SU-DHL-6 (cell line): ENCODE data around the gene MAST4.

ENCODE experiments used
- H2AFZ ChIP-seq: fragments of 200-600 bp; sonication (generic); 2 replicates; pipeline ENCODE4 v1.6.1; 2014; ENCODE audit warnings: low read depth, mild to moderate bottlenecking, moderate library complexity, mixed read lengths, antibody characterized with exemption, low read length; ENCODE audit not compliant: severe bottlenecking
- H3F3A ChIP-seq: fragments of 200-600 bp; shearing (Covaris generic); 2 replicates; pipeline ENCODE4 v1.6.0; 2016; ENCODE audit warnings: antibody characterized with exemption, mild to moderate bottlenecking; ENCODE audit not compliant: insufficient read depth
- H3K27ac ChIP-seq: fragments of 200-600 bp; sonication (generic); 2 replicates; pipeline ENCODE4 v1.5.1; 2016; ENCODE audit warnings: low read depth, mild to moderate bottlenecking, low read length, moderate library complexity, mixed read lengths
- H3K27me3 ChIP-seq: fragments of 200-600 bp; sonication (generic), shearing (Covaris generic); 2 replicates; pipeline ENCODE4 v1.6.0; 2014; ENCODE audit warnings: mild to moderate bottlenecking, low read length
- H3K36me3 ChIP-seq: fragments of 200-600 bp; sonication (generic); 2 replicates; pipeline ENCODE4 v1.6.1; 2014; ENCODE audit warnings: mild to moderate bottlenecking, low read length, mixed read lengths
- H3K4me2 ChIP-seq: fragments of 300-600, 200-600 bp; shearing (Covaris generic), sonication (generic); 2 replicates; pipeline ENCODE4 v1.6.0; 2014; ENCODE audit warnings: low read length, low read depth, mild to moderate bottlenecking; ENCODE audit not compliant: poor library complexity, severe bottlenecking
- H3K4me3 ChIP-seq: fragments of 200-600 bp; sonication (generic); 2 replicates; pipeline ENCODE4 v1.5.1; 2014; ENCODE audit warnings: antibody characterized with exemption, low read length, mild to moderate bottlenecking, mixed read lengths; ENCODE audit not compliant: insufficient read depth, poor library complexity, severe bottlenecking
- H3K79me2 ChIP-seq: fragments of 200-600 bp; sonication (generic); 2 replicates; pipeline ENCODE4 v1.6.1; 2014; ENCODE audit warnings: mild to moderate bottlenecking, low read length, moderate library complexity; ENCODE audit not compliant: insufficient read depth
- H3K9ac ChIP-seq: fragments of 200-600 bp; sonication (generic); 2 replicates; pipeline ENCODE4 v1.7.0; 2014; ENCODE audit warnings: mild to moderate bottlenecking, low read length
- H3K9me2 ChIP-seq: fragments of 200-600 bp; sonication (generic); replicated peaks from 2 replicates; pipeline ENCODE4 v1.6.1; 2014; ENCODE audit warnings: low read length; ENCODE audit not compliant: insufficient read depth
- H3K9me3 ChIP-seq: fragments of 200-600 bp; sonication (generic); 2 replicates; pipeline ENCODE4 v1.6.1; 2014; ENCODE audit warnings: low read length, mixed read lengths; ENCODE audit not compliant: insufficient read depth
- H4K20me1 ChIP-seq: fragments of 200-600 bp; sonication (generic); 2 replicates; pipeline ENCODE4 v1.6.1; 2014; ENCODE audit warnings: low read depth, mild to moderate bottlenecking, antibody characterized with exemption, low read length, moderate library complexity, mixed read lengths
- EZH2phosphoT487 ChIP-seq: fragments of 200-600 bp; sonication (generic), shearing (Covaris generic); conservative IDR thresholded peaks from 2 replicates; pipeline ENCODE4 v1.6.1; 2018; ENCODE audit warnings: mild to moderate bottlenecking, antibody characterized with exemption, low read length, moderate library complexity, mixed read lengths
- TF ChIP-seq, protein P1 (sequence below): fragments of 200-600 bp; sonication (generic); IDR thresholded peaks from one replicate; pipeline ENCODE4 v1.5.1; 2017; ENCODE audit warnings: antibody characterized with exemption, mild to moderate bottlenecking, low read length, moderate library complexity; ENCODE audit not compliant: insufficient read depth, poor library complexity, severe bottlenecking

MAST4 gene

DNA sequence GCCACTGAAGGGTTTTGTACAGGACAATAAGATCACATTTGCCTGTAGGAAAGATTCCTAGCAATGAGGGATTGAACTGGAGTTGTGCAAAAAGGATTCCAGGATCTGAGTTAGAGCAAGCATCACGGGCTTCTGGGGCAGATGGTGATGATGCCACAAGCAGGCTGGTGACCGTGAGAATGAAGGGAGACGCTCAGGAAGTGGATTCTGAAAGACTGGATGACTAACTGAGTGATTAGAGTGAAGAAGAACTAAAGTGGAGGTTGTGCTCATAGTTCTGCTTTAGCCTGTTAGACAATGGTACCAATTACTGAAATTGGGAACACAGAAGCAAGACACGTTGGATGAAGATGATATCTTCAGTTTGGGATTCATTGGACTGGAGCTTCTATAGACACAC is 432.2 kb downstream of the MAST4 start:
- Histone ChIP-seq H3K9me2 (no peaks in the 10 kb centered on the region), H3K27me3 (no peaks in the 10 kb centered on the region), H3K4me2 (no peak overlapping the region), H3K27ac (no peak overlapping the region), H3K79me2 (no peaks in the 10 kb centered on the region), H3K4me3 (no peak overlapping the region), H3F3A (no peaks in the 10 kb centered on the region), H4K20me1 (no peaks in the 10 kb centered on the region), H3K9me3 (no peaks in the 10 kb centered on the region), H2AFZ (no peak overlapping the region), H3K9ac (no peak overlapping the region), H3K36me3 (no peaks in the 10 kb centered on the region)
- TF ChIP-seq, protein P1, sequence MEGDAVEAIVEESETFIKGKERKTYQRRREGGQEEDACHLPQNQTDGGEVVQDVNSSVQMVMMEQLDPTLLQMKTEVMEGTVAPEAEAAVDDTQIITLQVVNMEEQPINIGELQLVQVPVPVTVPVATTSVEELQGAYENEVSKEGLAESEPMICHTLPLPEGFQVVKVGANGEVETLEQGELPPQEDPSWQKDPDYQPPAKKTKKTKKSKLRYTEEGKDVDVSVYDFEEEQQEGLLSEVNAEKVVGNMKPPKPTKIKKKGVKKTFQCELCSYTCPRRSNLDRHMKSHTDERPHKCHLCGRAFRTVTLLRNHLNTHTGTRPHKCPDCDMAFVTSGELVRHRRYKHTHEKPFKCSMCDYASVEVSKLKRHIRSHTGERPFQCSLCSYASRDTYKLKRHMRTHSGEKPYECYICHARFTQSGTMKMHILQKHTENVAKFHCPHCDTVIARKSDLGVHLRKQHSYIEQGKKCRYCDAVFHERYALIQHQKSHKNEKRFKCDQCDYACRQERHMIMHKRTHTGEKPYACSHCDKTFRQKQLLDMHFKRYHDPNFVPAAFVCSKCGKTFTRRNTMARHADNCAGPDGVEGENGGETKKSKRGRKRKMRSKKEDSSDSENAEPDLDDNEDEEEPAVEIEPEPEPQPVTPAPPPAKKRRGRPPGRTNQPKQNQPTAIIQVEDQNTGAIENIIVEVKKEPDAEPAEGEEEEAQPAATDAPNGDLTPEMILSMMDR = no peak
- TF ChIP-seq EZH2phosphoT487 = no peak

DNA sequence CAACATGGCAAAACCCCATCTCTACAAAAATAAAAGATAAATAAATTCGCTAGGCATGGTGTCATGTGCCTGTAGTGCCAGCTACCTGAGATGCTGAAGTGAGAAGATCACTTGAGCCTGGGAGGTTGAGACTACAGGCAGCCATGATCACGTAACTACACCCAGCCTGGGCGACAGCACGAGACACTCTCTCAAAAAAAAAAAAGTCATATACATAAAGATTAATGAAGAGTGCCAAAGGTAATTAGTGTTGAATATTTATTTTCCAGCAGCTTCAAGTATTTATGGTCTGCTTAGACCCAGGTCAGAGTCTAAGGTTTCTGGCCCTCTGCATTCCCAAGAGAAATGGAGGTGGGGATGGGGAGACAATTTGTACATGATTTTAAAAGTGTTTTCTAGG is 432.7 kb downstream of the MAST4 start:
- no peak overlapping the region for H2AFZ ChIP-seq
- H3K9ac ChIP-seq = no peak overlapping the region
- H3K4me3 ChIP-seq = no peak overlapping the region
- H3F3A ChIP-seq = no peaks in the 10 kb centered on the region
- no peak overlapping the region for H3K27ac ChIP-seq
- no peaks in the 10 kb centered on the region for H3K9me2 ChIP-seq
- H3K79me2 ChIP-seq = no peaks in the 10 kb centered on the region
- no peak overlapping the region for H3K4me2 ChIP-seq
- no peaks in the 10 kb centered on the region for H3K9me3 ChIP-seq
- no peaks in the 10 kb centered on the region for H3K27me3 ChIP-seq
- no peaks in the 10 kb centered on the region for H3K36me3 ChIP-seq
- no peak for TF ChIP-seq EZH2phosphoT487
- H4K20me1 ChIP-seq = no peaks in the 10 kb centered on the region

DNA sequence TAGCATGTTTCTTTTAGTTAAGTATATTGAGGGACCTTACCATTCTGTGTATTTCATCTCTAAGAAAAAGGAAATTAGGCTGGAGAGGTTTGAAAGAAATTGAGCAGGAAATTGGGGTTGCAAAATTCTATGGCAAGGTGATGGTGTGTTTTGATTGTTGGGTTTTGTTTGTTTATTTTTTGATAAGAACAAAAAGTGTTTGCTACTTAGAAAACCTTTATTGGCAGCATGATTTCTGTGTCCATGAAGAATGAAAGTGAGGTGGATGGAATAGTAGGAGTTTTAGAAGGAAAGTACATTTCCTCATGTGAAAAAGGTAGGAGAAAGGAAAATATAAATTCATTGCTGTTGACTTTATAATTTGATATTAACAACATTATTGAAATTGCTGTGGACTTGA is 433.3 kb downstream of the MAST4 start:
- Histone ChIP-seq H3F3A (no peaks in the 10 kb centered on the region), H3K4me2 (no peak overlapping the region), H3K27me3 (no peaks in the 10 kb centered on the region), H3K79me2 (no peaks in the 10 kb centered on the region), H3K4me3 (no peak overlapping the region), H3K9me2 (no peaks in the 10 kb centered on the region), H4K20me1 (no peaks in the 10 kb centered on the region), H2AFZ (no peak overlapping the region), H3K27ac (no peak overlapping the region), H3K9ac (no peak overlapping the region), H3K9me3 (no peaks in the 10 kb centered on the region), H3K36me3 (no peaks in the 10 kb centered on the region)
- TF ChIP-seq, protein P1 = no peak
- no peak for TF ChIP-seq EZH2phosphoT487

DNA sequence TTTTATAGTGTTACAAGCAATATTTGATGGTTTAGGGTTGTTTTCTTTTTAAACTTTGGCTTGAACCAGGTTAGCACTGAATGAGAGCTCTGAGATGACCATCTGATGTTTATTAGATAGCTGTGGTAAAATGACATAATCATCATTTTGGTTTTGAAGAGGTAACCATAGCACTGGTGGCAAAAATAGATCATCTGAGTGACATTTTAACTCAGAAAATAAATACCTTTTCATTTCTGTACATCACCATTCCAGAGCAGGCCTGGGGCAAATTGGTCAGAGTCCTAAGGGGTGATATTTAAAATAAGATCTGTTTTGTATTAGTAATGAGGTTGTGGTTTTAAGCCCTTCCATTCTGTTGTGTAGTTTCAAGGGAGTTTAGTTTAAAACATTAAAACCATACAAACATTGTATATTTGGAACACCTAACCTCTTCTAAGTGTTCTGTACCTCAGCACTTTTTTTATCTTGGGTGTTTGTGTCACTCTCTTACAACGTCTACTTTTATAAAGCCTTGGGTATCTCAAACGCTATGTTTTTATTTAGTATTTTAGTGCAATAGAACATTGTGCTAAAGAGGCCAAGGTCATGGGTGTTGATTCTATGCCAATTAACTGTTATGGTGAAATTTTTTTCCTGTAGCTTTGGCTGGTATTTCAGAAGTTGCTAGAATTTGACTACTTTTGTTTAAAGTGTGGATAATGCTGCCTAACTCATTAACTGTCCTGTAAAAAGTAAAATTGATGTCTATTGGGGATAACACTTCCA is 434.3 kb downstream of the MAST4 start:
- Histone ChIP-seq H3F3A (no peaks in the 10 kb centered on the region), H3K27ac (no peak overlapping the region), H3K9ac (no peak overlapping the region), H3K27me3 (no peaks in the 10 kb centered on the region), H4K20me1 (no peaks in the 10 kb centered on the region), H2AFZ (no peak overlapping the region), H3K9me2 (no peaks in the 10 kb centered on the region), H3K79me2 (no peaks in the 10 kb centered on the region), H3K4me3 (no peak overlapping the region), H3K4me2 (no peak overlapping the region), H3K9me3 (no peaks in the 10 kb centered on the region), H3K36me3 (no peaks in the 10 kb centered on the region)
- no peak for TF ChIP-seq EZH2phosphoT487
- TF ChIP-seq, protein P1 = no peak
